Prostate gland (tissue), 2 donors: ENCODE data around the gene IFNGR1. TPM values are rescaled to one million over a fixed set of nuclear protein-coding genes. Genes with fewer than 3 reads are reported as not detected.

ENCODE experiments used
- DNase-seq: peaks from one replicate; pipeline ENCODE4 v3.0.0-alpha.2; 2019; ENCODE audit warnings: low spot score
- H3K27ac ChIP-seq, 2 donors: fragments of 200-600 bp; sonication (generic); 2 replicates each; pipeline ENCODE4 v1.5.1; 2017 to 2019
- H3K27me3 ChIP-seq: fragments of 200-600 bp; sonication (generic); replicated peaks from 2 replicates; pipeline ENCODE4 v1.5.1; 2019; ENCODE audit not compliant: insufficient read depth
- H3K36me3 ChIP-seq, 2 donors: fragments of 200-600 bp; sonication (generic); 1 replicate in 1 of 2; 2 replicates in 1 of 2; pipeline versions ENCODE4 v1.5.1 to v1.8.1; 2017 to 2019
- H3K4me1 ChIP-seq: fragments of 200-600 bp; sonication (generic); replicated peaks from 2 replicates; pipeline ENCODE4 v1.5.1; 2019
- H3K4me3 ChIP-seq, 2 donors: fragments of 200-600 bp; sonication (generic); 2 replicates each; pipeline ENCODE4 v1.5.1; 2017 to 2019
- H3K9me3 ChIP-seq: fragments of 200-600 bp; sonication (generic); 2 replicates; pipeline ENCODE4 v1.5.1; 2017
- POLR2A ChIP-seq: fragments of 450-650 bp; IDR thresholded peaks from one replicate; pipeline ENCODE4 v1.6.1; 2016; ENCODE audit warnings: antibody characterized with exemption, mild to moderate bottlenecking
- POLR2AphosphoS5 ChIP-seq: sonication (generic); formaldehyde crosslinking; IDR thresholded peaks from one replicate; pipeline ENCODE4 v1.6.1; 2017; ENCODE audit warnings: antibody characterized with exemption
- WGBS: methylation state at CpG from one replicate; pipeline ENCODE4 v1.1.5; 2018; 5-methylcytosine and 5-hydroxymethylcytosine counted together
- intact Hi-C: fragments of 100-400 bp; cut with DNase I; formaldehyde crosslinking; loops from one replicate; pipeline ENCODE4 v1.14.2; 2022
- total RNA-seq, 2 donors: library from RNA; depleted of rRNA; stranded (reverse); fragments of >200 nt; gene quantifications; one replicate each; pipeline ENCODE4 v1.1.0, GENCODE V29; 2016
- TF ChIP-seq, protein P1 (sequence below), 4 experiments: fragments of 200-600 bp in 2 of 4; fragments of 450-650 bp in 2 of 4; sonication (generic) in 2 of 4; IDR thresholded peaks; 1 replicate in 3 of 4; 2 replicates in 1 of 4; pipeline ENCODE4 v1.5.1; 2016 to 2019; ENCODE audit warnings: antibody characterized with exemption in 4 of 4, mild to moderate bottlenecking in 2 of 4, moderate library complexity in 2 of 4

IFNGR1 gene
- total RNA-seq, 2 donors from 2014 or later: 65.3 to 93.7 TPM

DNA sequence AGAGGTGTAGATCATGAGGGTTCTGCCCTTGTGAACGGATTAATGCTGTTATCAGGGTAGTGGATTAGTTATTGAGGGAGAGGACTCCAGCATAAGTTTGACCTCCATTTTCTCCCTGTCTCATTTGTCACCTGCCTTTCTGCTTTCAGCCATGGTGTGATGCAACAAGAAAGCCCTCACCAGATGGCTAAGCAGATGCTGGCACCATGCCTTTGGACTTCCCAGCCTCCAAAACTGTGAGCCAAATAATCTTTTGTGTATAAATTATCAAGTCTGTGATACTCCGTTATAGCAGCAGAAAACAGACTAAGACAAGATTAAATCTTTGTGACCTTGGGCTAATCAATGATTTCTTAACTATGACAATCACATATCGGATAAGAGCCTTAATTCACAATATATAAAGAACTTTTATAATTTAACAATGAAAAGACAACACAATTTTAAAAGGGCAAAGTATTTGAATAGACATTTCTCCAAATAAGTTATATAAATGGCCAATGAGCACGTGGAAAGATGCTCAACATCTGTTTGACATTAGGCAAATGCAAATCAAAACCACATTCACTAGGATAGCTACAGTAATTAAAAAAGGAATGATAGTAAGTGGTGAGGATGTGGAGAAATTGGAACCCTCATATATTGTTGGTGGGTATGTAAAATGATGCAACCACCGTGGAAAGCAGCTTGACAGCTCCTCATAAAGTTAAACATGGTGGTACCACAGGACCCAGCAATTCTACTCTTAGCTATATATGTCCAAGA is 45.3 kb upstream of the IFNGR1 start:
- TF ChIP-seq POLR2AphosphoS5 (no peak), POLR2A (no peak)
- TF ChIP-seq, protein P1, sequence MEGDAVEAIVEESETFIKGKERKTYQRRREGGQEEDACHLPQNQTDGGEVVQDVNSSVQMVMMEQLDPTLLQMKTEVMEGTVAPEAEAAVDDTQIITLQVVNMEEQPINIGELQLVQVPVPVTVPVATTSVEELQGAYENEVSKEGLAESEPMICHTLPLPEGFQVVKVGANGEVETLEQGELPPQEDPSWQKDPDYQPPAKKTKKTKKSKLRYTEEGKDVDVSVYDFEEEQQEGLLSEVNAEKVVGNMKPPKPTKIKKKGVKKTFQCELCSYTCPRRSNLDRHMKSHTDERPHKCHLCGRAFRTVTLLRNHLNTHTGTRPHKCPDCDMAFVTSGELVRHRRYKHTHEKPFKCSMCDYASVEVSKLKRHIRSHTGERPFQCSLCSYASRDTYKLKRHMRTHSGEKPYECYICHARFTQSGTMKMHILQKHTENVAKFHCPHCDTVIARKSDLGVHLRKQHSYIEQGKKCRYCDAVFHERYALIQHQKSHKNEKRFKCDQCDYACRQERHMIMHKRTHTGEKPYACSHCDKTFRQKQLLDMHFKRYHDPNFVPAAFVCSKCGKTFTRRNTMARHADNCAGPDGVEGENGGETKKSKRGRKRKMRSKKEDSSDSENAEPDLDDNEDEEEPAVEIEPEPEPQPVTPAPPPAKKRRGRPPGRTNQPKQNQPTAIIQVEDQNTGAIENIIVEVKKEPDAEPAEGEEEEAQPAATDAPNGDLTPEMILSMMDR (IDR thresholded peaks at IDR 0.05): no peak
- DNase-seq: no peak

DNA sequence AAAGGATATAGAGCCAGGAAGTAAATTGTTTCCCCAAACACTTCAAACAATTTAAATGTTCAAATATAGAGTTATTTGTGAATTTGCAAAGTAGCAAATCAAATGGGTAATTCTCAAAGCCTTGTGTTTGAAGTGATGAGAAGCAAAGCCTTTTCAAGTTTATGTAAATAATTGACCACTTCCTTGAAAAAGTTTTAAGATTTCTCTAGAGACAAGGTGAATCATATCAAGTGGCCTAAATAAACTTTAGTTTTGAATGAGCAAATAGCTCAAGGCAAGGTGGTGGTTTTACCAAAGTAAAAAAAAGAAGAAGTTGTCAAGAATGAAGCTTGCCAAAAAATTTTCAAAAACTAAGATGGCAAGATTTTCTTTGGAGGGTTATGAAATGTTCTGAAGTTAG is 42.6 kb upstream of the IFNGR1 start:
- TF ChIP-seq, protein P1 (IDR thresholded peaks at IDR 0.05): no peak
- TF ChIP-seq POLR2AphosphoS5 (no peak), POLR2A (no peak)
- Histone ChIP-seq H3K27me3 (no peaks in the 10 kb centered on the region), H3K9me3 (no peaks in the 10 kb centered on the region), H3K36me3 (no peaks in the 10 kb centered on the region), H3K4me3 (no peak overlapping the region), H3K27ac (peak overlapping the region; percentile 58 to 78), H3K4me1 (peaks cover 8% of the 10 kb centered on the region)
- intact Hi-C loops: no loop called here
- DNase-seq: no peak

More for the DNA sequence above, 45.3 kb upstream of the IFNGR1 start:
- Histone ChIP-seq H3K27me3 (no peaks in the 10 kb centered on the region), H3K36me3 (no peaks in the 10 kb centered on the region), H3K27ac (no peak overlapping the region), H3K4me1 (peaks cover 4% of the 10 kb centered on the region), H3K4me3 (no peak overlapping the region), H3K9me3 (no peaks in the 10 kb centered on the region)
- intact Hi-C loops: loop anchor here (5.0 kb wide), 1 partner anchor 167 kb away; no protein-coding TSS in a partner anchor
- 70% methylated on average over 5 of the region's 5 CpGs for WGBS

DNA sequence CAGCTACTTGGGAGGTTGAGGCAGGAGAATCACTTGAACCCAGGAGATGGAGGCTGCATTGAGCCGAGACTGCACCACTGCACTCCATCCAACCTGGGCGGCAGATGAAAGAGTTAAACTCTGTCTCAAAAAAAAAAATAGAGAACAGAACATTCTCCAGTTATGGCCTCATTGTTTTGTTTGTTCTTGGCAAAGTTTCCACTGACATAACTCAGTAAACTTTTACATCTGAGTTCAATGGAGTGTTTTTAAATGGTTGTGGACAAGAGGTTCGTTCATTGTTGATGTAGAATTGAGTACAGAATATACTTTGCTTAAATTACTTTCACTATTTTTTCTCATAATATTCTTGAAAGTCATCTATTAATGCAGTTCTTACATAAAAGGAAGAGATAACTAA is 42.2 kb upstream of the IFNGR1 start:
- WGBS: 19% methylated on average over 3 of the region's 3 CpGs
- H3K9me3 ChIP-seq: no peaks in the 10 kb centered on the region
- TF ChIP-seq, protein P1 (IDR thresholded peaks at IDR 0.05): no peak
- TF ChIP-seq POLR2AphosphoS5: peak; percentile 79
- peaks cover 8% of the 10 kb centered on the region for H3K4me1 ChIP-seq
- H3K27ac ChIP-seq: peak overlapping the region; percentile 58 to 78
- H3K36me3 ChIP-seq: no peaks in the 10 kb centered on the region
- no peak overlapping the region for H3K4me3 ChIP-seq
- H3K27me3 ChIP-seq: no peaks in the 10 kb centered on the region
- DNase-seq: peak; percentile 15
- intact Hi-C loops: no loop called here

DNA sequence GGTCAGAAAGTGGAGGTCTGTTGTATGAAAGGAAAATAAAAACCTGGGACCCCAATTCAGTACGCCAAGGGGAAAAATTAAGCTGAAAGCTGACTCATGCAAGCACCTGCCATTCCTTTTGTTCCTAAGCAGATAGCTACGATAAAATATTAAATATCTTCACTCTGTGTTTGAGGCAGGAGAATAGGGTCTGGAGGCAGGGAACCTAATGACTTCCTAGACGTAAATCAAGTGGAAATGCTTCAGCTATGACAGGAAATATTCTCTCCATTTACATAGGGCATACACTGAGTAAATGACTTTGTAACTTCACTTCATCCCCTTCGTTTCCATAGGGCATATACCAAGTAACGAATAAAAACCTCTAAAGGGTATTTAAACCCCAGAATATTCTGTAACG is 41.0 kb upstream of the IFNGR1 start:
- Histone ChIP-seq H3K4me1 (peaks cover 8% of the 10 kb centered on the region), H3K4me3 (no peak overlapping the region), H3K27me3 (no peaks in the 10 kb centered on the region), H3K36me3 (no peaks in the 10 kb centered on the region), H3K27ac (peak overlapping the region in 1 of 2 donors; percentile 78), H3K9me3 (no peaks in the 10 kb centered on the region)
- 81% methylated on average over 6 of the region's 6 CpGs for WGBS
- no peak for DNase-seq
- intact Hi-C loops: no loop called here
- no peak for TF ChIP-seq POLR2A
- no peak for TF ChIP-seq POLR2AphosphoS5
- TF ChIP-seq, protein P1 (IDR thresholded peaks at IDR 0.05): no peak

DNA sequence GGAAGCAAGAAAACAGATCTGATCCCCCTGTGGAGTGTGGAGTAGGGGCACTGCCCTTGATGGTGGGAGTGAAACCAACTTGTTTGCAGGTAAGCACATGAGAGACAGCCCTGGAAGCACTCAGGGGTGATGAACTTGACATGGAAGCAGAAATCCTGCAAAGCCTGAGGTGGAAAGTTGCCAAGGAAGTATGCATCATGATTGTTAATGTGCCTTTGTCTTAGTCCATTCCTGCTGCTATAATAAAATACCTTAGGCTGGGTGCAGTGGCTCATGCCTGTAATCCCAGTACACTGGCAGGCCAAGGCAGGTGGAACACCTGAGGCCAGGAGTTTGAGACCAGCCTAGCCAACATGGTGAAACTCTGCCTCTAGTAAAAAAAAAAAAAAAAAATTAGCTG is 40.2 kb upstream of the IFNGR1 start:
- intact Hi-C loops: no loop called here
- Histone ChIP-seq H3K4me3 (no peak overlapping the region), H3K36me3 (no peaks in the 10 kb centered on the region), H3K4me1 (peaks cover 8% of the 10 kb centered on the region), H3K9me3 (no peaks in the 10 kb centered on the region), H3K27me3 (no peaks in the 10 kb centered on the region), H3K27ac (no peak overlapping the region)
- DNase-seq: no peak
- TF ChIP-seq POLR2AphosphoS5: no peak
- TF ChIP-seq, protein P1 (IDR thresholded peaks at IDR 0.05): no peak
- TF ChIP-seq POLR2A: no peak
